ENCODE measurements around the gene RNU6-1.

- no peak for TF ChIP-seq CTCF (IDR thresholded peaks at IDR 0.05)
- TF ChIP-seq POLR2A (IDR thresholded peaks at IDR 0.05), result peak in 1 of 2 donors; percentile 20
- TF ChIP-seq EP300 (IDR thresholded peaks at IDR 0.05), result no peak
- peak; percentile 70 for TF ChIP-seq POLR2AphosphoS5 (IDR thresholded peaks at IDR 0.05)
Observed at GRCh38 chr15:67884514-67885174, 44.8 kb upstream of the RNU6-1 start.

Data from gastroesophageal sphincter (tissue), 3 donors.